ENCODE results near the gene STAT1. TPM values are rescaled to one million over a fixed set of nuclear protein-coding genes. Genes with fewer than 3 reads are reported as not detected.

Gene STAT1
- polyA plus RNA-seq, 3 donors = 51.3 to 126 (median 110) TPM

DNA sequence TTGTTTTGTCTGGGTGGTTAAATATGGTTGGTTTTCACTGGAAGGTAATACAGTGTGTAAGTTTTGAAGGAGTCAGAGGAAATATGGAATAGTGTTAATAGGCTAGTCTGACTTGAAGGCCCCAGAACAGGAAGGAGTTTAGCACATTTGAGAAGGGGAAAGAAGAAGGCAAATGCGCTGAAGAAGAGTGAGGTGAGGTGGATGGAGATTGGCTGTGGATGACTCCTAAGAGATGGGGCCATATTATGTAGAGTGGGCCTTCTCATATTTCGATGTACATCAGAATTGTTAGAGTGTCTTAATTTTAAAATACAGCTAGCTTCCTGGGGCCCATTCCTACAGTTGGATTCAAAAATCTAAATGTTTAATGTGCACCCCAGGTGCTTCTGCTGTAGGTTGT, 72.4 kb downstream of the STAT1 start:
- no peak overlapping the region for H3K27ac Mint-ChIP-seq
- peaks cover 4% of the 10 kb centered on the region in 2 donors for H3K36me3 Mint-ChIP-seq
- H3K27me3 ChIP-seq (ENCODE audit: control insufficient read depth in 2 of 2, insufficient read depth in 2 of 2, low read length in 2 of 2) = no peaks in the 10 kb centered on the region
- peaks cover 3% of the 10 kb centered on the region for H3K4me1 Mint-ChIP-seq
- H3K27me3 Mint-ChIP-seq (ENCODE audit: low read depth in 3 of 3) = no peaks in the 10 kb centered on the region
- no peaks in the 10 kb centered on the region for H3K36me3 ChIP-seq (replicated peaks in 1 of 2; ENCODE audit: control insufficient read depth in 1 of 2, insufficient read depth in 2 of 2, low read length in 2 of 2)
- H3K9me3 ChIP-seq (replicated peaks in 1 of 2; ENCODE audit: control insufficient read depth in 1 of 2, insufficient read depth in 1 of 2, low read length in 2 of 2) = no peaks in the 10 kb centered on the region
- no peaks in the 10 kb centered on the region for H3K4me1 ChIP-seq (ENCODE audit: control insufficient read depth in 1 of 2, insufficient read depth in 2 of 2, low read length in 2 of 2)
- DNase-seq = no peak
- WGBS (ENCODE audit: insufficient coverage) = 100% methylated on average over 1 of the region's 2 CpGs
- no peak overlapping the region for H3K4me3 Mint-ChIP-seq
- no peak overlapping the region for H3K4me2 ChIP-seq (replicated peaks; ENCODE audit: extremely low read depth, low read length, poor library complexity, severe bottlenecking)
- no peak overlapping the region for H3K9ac ChIP-seq (ENCODE audit: insufficient read depth, low read length, poor library complexity, severe bottlenecking)
- no peaks in the 10 kb centered on the region for H3K79me2 ChIP-seq (ENCODE audit: insufficient read depth, low read length)
- H3K4me3 ChIP-seq (replicated peaks in 1 of 3; ENCODE audit: low read depth in 2 of 3, low read length in 3 of 3) = no peak overlapping the region
- H2AFZ ChIP-seq (ENCODE audit: insufficient read depth, low read depth, low read length, poor library complexity, severe bottlenecking) = no peak overlapping the region
- H4K20me1 ChIP-seq (ENCODE audit: insufficient read depth, low read length) = no peaks in the 10 kb centered on the region
- H3K9me3 Mint-ChIP-seq = no peaks in the 10 kb centered on the region
- TF ChIP-seq, protein P1, sequence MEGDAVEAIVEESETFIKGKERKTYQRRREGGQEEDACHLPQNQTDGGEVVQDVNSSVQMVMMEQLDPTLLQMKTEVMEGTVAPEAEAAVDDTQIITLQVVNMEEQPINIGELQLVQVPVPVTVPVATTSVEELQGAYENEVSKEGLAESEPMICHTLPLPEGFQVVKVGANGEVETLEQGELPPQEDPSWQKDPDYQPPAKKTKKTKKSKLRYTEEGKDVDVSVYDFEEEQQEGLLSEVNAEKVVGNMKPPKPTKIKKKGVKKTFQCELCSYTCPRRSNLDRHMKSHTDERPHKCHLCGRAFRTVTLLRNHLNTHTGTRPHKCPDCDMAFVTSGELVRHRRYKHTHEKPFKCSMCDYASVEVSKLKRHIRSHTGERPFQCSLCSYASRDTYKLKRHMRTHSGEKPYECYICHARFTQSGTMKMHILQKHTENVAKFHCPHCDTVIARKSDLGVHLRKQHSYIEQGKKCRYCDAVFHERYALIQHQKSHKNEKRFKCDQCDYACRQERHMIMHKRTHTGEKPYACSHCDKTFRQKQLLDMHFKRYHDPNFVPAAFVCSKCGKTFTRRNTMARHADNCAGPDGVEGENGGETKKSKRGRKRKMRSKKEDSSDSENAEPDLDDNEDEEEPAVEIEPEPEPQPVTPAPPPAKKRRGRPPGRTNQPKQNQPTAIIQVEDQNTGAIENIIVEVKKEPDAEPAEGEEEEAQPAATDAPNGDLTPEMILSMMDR (IDR thresholded peaks at IDR 0.05) = no peak
- H3K27ac ChIP-seq (ENCODE audit: low read depth in 1 of 2, low read length in 2 of 2) = no peak overlapping the region
- intact Hi-C loops (cut with micrococcal nuclease) = no loop called here

GRCh38 chr2:190940454-190940853, 73.5 kb downstream of the STAT1 start:
- Mint-ChIP-seq H3K4me3 (no peak overlapping the region), H3K27ac (no peak overlapping the region), H3K4me1 (peaks cover 3% of the 10 kb centered on the region), H3K27me3 (ENCODE audit: low read depth in 3 of 3) (no peaks in the 10 kb centered on the region), H3K36me3 (peaks cover 6% of the 10 kb centered on the region in 2 donors), H3K9me3 (no peaks in the 10 kb centered on the region)
- no peaks in the 10 kb centered on the region for H3K79me2 ChIP-seq (ENCODE audit: insufficient read depth, low read length)
- no peaks in the 10 kb centered on the region for H4K20me1 ChIP-seq (ENCODE audit: insufficient read depth, low read length)
- WGBS (ENCODE audit: insufficient coverage) = no CpG with 5 or more reads among the region's 1 CpG
- no peak for DNase-seq
- H3K4me2 ChIP-seq (replicated peaks; ENCODE audit: extremely low read depth, low read length, poor library complexity, severe bottlenecking) = no peak overlapping the region
- H3K9ac ChIP-seq (ENCODE audit: insufficient read depth, low read length, poor library complexity, severe bottlenecking) = no peak overlapping the region
- H3K27ac ChIP-seq (ENCODE audit: low read depth in 1 of 2, low read length in 2 of 2) = no peak overlapping the region
- no peaks in the 10 kb centered on the region for H3K9me3 ChIP-seq (replicated peaks in 1 of 2; ENCODE audit: control insufficient read depth in 1 of 2, insufficient read depth in 1 of 2, low read length in 2 of 2)
- H3K4me1 ChIP-seq (ENCODE audit: control insufficient read depth in 1 of 2, insufficient read depth in 2 of 2, low read length in 2 of 2) = no peaks in the 10 kb centered on the region
- H3K4me3 ChIP-seq (replicated peaks in 1 of 3; ENCODE audit: low read depth in 2 of 3, low read length in 3 of 3) = no peak overlapping the region
- H3K27me3 ChIP-seq (ENCODE audit: control insufficient read depth in 2 of 2, insufficient read depth in 2 of 2, low read length in 2 of 2) = no peaks in the 10 kb centered on the region
- H2AFZ ChIP-seq (ENCODE audit: insufficient read depth, low read depth, low read length, poor library complexity, severe bottlenecking) = no peak overlapping the region
- TF ChIP-seq, protein P1 (IDR thresholded peaks at IDR 0.05) = no peak
- H3K36me3 ChIP-seq (replicated peaks in 1 of 2; ENCODE audit: control insufficient read depth in 1 of 2, insufficient read depth in 2 of 2, low read length in 2 of 2) = peaks cover 0 to 4% of the 10 kb centered on the region in 2 donors
- intact Hi-C loops (cut with micrococcal nuclease) = no loop called here

All from CD14-positive monocyte (primary cell).